SHP77 treated with DMSO at 0.1 percent for 48 hours (cell line): ENCODE results near the gene OAT.

Experiments
- DNase-seq: peaks from one replicate; lab custom pipeline; 2025; lab: John Stamatoyannopoulos, UW

Gene OAT

DNA sequence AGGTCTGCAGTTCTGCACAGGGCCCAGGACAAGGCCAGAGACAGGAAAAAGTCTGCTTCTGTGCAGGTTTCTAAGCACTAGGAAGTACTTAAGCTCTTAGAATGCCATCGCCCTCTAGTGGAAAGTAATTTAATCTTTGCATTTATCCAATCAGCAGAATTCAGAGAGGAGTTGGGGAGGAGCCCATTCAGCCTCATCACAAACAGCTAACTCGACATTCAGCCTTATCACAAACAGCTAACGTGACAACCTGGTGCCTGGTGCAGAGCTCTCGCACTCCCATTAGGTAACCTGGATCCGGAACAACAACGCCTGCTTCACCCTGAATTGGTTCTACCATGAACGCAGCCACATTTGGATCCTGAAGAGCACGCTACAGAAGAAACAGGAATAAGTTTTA, 15.2 kb downstream of the OAT start:
- peak; percentile 62 for DNase-seq

DNA sequence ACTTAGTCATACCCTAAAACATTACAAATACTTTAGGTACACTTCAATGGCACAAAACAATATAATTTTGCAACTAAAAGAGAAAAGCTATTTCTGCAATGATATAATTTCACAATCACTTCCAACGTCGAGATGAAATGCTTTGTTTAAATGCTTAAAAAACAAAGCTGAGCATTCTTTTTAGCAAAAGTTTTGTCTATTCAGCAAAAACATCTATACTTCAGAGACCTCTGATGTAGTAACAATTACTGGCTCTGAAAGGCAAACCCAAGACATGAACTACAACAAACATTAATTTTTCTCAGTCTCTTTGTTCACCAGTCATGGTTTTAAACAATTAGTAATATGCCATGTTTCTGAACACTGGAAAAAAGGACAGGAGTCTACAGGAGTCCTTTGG, 16.4 kb downstream of the OAT start:
- DNase-seq = no peak

DNA sequence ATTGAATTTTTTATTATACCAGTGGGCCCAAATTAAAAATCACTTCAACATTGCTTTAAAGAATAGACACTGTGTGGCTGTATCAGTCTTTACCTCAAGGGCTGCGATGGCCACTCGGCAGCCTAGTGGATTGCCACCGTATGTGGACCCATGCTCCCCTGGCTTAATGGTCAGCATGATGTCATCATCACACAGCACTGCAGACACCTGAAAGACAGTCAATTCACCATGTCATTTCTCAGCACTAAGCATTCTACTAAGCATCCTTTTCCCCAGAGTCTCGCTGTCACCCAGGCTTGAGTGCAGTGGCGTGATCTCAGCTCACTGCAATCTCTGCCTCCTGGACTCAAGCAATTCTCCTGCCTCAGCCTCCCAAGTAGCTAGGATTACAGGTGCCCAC, 17.1 kb downstream of the OAT start:
- DNase-seq = no peak

DNA sequence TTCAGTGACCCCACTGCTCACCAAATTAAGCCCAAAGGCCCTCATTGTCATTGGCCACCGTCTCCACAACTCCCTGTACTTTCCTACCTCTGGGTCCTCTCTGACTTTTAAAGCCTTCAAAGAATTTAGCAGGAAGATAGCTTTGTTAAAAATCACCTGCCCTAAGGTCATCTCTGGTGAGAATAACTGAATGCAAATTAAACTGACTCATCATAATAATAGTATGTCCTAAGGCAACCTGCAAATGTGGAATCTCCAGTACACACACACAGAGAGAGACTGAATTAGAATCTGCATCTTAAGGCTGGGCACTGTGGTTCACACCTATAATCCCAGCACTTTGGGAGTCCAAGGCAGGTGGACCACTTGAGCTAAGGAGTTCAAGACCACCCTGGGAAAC, 24.1 kb downstream of the OAT start:
- no peak for DNase-seq

DNA sequence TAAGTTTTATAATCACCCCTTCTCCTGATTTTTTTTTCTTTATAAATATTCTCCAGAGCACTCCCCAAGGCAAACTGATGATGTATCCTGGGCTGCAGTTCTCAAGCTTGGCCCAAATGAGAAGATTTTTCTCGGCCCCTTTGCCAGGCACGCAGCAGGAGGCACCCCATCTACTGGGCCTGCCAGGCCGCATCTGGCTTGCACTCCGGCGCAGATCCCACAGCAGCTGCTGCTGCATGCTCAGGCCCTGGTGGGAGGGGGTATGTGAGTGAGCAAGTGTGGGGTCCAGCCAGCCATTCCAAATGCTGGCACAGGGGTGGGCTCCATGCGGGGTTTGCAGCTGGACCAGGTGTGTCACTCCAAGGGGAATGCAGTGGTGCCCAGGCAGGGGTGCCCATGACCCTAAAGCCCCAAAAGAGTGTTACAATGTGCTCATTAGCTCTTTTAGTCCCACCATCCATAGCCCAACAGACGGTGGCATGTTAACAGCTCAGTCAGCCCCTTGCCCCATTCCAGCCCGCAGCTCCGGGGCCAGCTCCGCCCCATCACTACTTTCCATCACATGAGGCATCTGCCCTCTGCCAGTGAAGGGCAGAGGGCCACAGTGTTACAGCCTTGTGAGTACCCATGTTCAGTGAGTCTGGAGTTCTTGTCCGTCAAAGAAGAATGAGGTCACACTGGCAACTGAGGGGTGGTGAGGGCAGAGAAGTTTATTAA, 25.9 kb downstream of the OAT start:
- no peak for DNase-seq

DNA sequence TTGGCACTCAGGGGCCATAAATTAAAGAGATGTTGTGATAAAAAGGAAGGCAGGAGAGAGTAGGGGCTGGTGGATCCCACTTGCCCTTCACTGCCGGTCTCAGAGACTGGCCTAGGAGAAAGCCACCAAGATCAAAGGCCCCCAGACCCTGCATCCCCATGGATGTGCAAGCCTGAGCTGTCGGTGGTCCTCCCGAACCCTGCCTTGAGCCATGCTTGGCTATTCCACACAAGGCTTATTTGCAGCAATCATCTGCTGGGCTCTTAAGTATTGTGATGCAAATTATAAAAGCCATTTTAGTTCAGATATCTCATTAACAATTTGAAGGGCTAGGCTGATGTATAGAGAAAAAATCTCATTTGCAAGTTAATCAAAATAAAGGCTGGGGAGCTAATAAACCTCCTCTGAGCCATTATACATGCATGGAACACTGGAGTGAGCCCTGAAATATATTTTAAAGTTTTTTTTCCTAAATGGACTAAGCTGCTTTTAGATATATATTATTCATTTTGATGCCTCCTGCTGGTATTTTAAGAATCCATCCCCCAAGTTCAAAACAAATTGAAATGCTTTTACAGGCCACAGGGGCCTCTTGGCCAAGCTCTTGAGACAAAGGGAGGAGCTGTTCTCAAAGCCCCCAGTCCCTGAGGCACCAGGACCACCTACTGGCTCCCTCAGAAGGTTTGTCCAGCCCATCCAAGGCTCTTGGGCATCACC, 28.1 kb downstream of the OAT start:
- no peak for DNase-seq

DNA sequence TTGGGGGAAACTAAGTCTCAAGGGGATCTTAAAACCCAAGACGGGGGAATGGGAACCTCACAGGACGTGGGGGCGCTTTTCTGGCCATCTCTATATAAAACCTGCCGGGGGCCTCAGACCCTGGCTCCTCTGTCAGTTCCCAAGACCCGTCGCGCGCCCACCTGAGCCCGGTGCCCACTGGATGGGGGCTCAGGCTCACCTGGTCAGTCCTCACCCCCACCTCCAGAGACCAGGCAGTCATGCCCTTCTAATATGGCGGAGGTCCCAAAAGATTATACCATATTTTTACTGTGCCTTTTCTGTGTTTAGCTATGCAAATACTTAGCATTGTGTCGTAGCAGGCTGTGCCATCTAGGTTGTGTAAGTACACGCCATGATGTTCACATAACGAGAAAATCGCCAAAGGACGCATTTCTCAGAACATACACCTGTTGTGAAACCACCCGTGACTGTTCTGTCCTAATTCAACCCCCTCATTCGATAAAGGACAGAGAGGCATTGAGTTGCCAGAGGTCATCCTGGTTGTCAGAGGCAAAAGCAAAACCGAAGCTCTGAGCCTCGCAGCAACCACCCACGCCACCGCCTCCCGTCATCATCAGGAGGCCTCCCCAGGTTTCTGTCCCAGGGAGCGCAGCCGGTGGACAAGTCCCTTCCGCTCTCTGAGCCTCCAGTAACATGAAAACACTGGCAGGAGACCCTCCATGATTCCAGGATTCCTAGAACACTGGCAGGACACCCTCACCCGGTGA, 28.9 kb downstream of the OAT start:
- no peak for DNase-seq

DNA sequence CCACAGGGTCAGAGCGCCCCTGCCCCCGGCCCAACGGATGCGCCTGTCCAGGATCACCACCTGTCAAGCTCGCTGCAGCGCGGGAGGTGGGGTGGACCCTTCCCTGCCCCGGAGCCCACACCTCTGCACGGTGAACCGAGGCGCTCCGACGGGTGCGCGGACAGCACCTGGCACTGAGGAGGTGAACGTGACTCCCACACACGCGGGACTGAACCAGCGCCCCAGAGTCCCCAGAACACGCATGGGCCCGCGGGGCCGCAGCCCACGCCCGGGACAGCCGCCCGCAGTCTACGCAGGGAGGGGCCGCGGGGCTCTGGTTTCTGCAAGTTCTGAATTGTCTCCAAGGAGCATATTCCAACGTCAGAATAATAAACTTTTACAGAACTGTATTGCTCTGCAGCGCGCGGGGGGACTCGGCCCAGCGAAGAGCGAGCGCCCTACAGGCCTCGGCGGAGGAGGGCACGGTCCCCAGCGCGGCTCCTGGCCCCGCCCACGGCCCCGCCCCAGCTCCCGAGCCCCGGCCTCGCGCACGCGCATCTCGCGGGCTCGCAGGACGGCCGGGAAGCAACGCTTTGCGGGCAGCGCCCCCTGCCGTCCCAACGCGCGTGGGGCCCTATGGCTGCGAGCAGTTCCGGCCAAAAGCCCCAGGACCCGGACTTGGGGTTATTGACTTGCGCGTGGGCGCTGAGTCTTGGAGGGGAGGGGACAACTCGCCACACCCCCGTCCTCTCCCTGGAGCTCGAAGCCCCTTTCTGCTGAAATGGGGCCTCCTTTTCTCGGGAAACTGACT, 29.7 kb downstream of the OAT start:
- no peak for DNase-seq

DNA sequence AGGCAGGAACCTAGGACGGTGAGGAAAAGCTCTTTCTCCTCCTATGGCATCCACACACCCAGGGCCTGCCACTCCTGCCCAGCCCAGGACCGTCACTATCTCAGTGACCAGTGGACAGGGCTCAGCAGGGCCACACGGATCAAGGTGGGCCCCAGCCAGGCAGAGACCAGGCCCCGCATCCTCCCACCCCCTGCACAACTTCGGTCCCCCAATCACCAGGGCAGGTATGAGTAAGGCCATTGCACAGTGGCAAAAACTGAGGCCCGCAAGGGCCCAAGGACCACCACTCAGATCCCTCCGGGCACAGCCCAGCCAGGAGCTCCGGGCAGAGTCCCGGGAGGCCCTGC, 30.3 kb downstream of the OAT start:
- no peak for DNase-seq

DNA sequence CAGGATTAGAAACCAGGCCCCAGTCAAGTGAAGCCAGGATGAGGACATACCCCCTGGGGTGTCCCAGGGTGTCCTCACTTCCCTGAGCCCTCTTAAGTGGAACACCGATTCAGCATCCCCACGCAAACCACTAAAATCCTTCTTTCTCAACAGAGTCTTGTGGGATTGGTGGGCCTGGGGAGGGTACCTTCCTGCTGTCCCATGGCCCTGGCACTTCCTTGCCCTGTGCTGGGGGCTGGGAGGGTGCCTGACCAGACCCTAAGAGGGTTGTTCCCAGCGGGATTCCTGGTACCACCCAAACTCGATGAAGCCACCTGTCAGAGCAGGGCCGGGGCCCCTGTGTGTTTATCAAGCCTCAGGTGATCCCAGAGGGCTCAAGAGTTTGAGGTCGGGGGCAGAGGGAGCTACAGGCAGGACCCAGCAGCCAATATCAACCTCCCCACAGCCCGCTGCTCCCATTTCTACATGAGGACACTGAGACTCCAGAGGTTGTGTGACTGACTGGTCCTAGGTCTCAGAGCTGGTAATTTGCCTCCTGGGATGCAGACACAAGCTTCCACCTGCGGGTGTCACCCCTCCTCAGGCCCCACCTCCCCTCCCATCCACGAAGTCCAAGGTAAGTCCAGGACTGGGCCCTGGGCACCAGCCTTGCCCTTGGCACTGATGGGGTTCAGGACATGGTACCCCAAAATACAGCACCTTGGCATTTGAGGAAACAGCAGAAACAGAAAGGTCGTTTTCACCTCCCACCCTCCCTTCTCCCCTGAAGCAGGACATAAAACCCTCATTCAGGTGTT, 31.4 kb downstream of the OAT start:
- DNase-seq = no peak

DNA sequence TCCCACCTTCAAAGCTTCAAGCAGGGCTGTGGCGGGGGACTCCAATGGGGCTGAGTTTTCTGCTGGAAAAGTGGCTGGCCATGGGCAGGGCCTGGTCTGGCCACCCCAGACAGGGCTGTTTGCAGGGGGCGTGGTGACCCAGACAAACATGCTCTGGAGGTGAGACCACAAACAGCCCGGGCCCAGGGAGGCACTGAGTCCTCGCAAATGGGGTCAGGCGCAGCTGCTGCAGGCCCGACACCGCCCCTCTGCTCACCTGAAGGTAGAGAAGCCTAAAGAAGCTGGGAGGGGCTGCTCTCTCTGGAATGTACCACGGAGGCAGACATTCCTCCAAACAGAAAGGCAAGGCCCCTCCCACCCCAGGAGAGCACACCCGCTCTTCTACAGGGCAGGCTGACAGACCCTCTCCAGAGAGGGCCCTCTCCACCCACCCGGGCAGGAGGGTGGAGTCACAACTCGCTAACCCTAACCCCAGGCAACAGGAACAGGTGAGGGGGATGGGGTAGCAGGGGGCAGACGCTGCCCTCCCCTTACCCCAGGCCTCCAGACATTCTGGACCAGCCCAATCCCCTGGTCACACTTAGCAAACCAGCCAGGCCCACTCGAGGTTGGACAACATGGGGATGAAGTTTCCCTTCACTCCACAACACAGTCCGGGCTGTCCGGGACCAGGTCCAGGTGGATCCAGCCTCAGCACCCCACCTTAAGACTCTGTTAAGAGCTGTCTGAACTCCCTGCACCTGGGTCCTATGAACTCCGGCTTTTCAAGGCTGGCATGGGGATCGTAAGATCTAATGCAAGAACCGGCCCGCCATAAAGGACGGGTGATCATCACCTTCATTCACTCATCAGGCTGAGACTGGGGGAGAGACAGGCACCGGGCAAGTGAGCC, 32.3 kb downstream of the OAT start:
- no peak for DNase-seq

DNA sequence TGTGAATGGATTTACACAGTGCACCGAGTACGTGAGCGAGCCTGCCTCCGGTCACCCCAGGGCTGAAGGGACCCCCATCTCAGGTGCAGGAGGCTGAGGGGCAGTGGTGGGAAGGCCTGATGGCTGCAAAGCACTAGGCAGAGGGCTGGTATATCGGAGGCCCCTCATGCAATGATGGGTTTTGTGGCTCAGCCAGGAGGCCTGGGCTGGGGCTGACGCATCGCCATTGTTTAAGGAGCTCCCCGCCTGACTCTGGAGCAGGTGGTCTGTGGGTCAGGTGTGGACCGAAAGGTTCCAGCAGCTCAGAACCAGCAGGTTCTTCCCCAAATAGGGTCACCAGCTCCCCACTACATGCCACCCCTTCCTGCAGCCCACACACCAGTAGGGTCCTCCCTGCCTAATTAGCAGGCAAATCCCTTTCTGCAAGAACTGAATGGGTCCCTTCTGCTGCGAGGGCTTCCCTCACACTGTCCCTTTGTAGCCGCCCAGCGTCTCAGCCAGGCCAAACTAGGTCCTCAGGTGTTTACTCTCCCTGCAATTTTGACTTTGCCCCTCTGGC, 33.0 kb downstream of the OAT start:
- no peak for DNase-seq

DNA sequence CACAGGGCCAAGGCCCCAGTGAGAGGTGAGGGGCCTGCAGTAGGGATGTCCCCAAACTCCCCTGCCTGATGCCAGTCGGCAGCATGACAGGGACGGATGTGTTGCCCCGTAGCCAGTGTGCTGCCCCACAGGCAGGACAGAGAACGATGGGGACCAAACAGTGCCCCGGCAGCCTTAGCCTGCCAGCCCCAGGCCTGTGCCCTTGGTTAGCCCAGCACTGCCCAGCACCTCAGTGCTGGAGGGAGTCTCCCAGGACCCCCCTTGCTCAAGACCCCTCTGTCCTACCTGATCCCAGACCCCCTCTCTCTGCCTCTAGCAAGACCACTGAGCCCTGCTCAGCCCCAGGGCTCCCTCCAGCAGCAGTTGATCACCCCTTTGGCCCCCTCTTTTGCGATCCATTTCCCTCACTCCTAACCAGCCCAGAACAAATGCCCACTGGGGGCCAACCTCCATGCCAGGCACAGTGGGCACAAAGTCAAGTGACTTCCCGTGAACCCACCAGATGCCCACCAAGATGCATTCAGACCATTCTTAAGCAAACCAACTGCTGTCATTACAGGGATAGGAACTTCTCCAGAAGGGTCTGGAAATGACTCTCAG, 34.0 kb downstream of the OAT start:
- no peak for DNase-seq

DNA sequence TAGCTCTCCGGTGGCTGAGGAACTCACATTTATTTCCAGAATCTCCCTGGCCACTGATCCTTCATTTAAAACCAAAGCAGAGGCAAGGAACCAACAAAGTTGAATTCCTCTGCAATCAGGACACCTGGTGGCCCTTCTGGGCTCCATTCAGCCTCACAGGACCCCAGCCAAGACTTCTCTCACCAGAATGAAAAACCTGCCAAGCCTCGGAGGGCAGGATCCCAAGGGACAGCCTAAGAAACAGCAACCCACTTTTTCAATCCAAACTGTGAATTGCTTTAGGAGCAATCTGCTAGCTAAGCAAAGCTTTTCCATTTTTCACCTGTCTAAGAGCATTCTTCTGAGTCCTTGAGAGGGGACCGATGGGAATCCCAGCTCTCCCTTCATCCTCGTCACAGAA, 34.6 kb downstream of the OAT start:
- DNase-seq = no peak

DNA sequence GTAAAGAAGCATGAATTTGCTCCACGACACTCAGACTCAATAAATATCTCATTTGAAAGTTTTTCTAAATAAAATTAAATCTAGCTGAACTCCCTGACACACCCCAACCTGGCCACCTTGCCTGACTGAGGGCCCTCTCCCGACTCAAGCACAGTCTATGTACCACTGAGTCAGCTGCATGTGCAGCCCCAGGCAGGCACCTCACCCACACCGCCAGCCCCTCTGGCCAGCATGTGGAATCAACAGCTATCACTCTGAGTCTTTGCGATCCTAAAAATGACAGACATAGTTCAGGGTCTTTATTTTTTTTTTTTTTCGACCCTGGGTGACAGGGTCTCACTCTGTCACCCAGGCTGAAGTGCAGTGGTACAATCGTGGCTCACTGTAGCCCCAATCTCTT, 35.2 kb downstream of the OAT start:
- no peak for DNase-seq

DNA sequence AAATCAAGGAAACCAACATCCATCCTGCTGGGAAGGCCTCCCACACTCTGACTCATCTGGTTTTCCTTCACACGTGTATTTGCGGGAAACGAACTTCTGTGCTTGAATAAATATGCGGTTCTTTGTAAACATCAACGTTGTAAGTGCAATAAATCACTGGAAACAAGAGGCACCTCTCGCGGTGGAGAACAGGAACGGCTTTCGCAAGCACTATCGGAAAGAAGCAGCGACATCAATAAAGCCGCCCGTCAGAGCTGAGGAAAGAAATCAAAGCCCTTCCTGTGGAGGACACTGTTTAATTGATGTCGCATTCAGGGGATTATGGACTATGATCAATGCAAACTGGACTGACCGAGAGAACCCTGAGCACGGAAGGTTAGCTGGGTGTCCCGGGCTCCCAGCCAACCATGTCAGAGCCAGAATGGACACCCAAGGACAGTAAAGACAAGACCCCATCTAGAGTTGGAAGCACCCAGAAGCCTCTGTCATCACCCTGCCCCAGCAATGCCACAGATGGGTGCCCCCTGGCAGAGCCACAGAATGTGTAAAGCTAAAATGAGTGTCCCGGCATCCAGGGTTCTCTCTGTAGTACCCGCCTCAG, 37.6 kb downstream of the OAT start:
- DNase-seq = peak; percentile 42

DNA sequence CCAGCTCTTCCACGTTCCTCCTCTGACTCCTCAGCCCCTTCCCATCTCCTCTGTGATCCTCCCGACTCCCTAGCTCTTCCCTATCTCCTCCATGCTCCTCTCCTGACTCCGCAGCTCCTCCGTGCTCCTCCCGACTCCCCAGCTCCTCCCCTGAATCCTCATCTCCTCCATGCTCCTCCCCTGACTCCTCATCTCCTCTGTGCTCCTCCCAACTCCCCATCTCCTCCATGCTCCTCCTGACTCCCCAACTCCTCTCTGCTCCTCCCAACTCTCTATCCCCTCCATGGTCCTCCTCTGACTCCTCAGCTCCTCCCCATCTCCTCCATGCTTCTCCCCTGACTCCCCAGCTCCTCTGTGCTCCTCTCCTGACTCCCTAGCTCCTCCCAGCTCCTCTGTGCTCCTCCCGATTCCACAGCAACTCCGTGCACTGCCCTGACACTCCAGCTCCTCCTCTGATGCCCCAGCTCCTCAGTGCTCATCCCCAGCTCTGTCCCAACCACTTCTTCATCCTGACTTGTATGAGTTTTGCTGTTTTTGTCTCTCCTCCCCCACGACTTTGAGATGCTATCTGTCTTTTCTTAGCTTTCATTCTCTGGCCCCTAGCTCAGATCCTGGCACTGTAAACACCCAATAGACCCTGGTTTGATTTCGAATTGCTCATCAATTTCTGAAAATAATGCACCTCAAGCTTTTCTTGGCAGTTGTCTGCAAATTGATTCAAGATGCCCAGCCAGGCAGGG, 38.3 kb downstream of the OAT start:
- DNase-seq = no peak

DNA sequence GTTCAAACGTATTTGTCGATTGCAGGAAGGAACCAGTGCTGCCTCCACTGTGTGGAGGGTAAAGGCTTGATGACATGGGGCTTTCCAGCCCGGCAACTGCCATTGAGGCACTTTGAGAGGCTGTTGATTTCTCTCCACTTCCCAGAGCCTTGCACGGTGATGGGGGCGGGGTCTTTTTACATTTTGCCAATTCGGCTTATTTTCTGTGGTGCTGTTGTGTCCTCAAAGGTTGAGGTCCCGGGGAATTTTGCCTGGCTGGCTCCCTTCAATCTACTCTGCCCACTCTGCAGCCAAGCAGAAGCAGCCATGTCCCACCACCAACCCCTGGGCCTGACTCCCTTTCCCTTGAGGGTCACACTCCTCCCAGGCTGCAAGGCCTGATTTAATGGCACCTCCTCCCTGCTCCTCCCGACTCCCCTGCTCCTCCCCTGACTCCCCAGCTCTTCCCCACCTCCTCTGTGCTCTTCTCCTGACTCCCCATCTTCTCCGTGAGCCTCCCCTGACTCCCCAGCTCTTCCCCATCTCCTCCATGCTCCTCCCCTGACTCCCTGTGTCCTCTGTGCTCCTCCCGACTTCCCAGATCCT, 39.0 kb downstream of the OAT start:
- no peak for DNase-seq
